ENCODE data around the gene EXOC6B. TPM values are rescaled to one million over a fixed set of nuclear protein-coding genes. Genes with fewer than 3 reads are reported as not detected.
A peak's percentile ranks its signal among the peaks of the same experiment; 100 is the strongest.

The EXOC6B gene
- polyA plus RNA-seq, 4 donors = 6.9 to 12.6 (median 8.5) TPM

DNA sequence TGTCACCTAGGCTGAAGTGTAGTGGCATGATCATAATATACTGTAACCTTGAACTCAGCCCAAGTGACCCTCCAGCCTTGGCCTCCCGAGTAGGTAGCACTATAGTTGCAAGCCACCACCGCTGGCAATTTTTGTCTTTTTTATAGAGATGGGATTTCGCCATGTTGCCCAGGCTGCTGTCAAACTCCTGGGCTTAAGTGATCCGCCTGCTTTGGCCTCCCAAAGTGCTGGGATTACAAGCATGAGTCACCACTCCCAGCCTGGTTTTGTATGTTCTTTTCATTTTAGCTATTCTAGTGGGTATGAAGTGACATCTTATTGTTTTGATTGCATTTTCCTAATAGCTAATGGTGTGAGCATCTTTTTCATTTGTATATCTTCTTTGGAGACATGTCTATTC, 11.3 kb upstream of the EXOC6B start:
- no peak overlapping the region for H3K4me3 ChIP-seq (ENCODE audit: low read depth in 1 of 3, low read length in 3 of 3)
- DNase-seq = no peak
- H3K27me3 ChIP-seq (ENCODE audit: control insufficient read depth in 3 of 3, insufficient read depth in 3 of 3, low read length in 3 of 3) = no peaks in the 10 kb centered on the region
- no peaks in the 10 kb centered on the region for H3K36me3 ChIP-seq (ENCODE audit: control insufficient read depth in 3 of 3, insufficient read depth in 2 of 3, low read depth in 1 of 3, low read length in 3 of 3)
- H3K27ac ChIP-seq (ENCODE audit: low read depth in 1 of 3, low read length in 2 of 3) = no peak overlapping the region
- no peaks in the 10 kb centered on the region for H3K9me3 ChIP-seq (ENCODE audit: control insufficient read depth in 2 of 2, insufficient read depth in 1 of 2, low read depth in 1 of 2, low read length in 1 of 2)
- no peaks in the 10 kb centered on the region for H3K4me1 ChIP-seq (ENCODE audit: control insufficient read depth in 3 of 3, insufficient read depth in 2 of 3, low read depth in 1 of 3, low read length in 2 of 3)
- WGBS, 3 donors = 69 to 89% (median 82%) methylated on average over 4 of the region's 4 CpGs
- FAIRE-seq = no peak

DNA sequence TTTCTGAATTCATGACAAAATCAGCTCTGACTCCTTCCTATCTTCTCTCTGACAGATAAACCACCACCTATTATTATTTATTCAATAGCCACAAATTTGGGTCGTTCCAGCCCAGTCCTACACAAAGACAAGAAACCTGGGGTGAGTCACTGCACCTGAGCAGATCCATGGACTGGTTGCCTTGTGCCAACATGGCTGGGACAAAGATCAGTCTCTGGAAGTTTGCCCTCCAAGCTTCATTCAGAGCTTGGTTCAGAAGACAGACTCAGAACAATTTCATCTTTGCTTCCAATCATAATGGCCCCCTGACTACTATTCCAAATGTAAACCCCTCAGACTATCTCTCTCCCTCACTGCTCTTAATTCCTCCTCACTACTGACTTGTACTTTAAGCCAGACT, 9.6 kb upstream of the EXOC6B start:
- H3K27me3 ChIP-seq (ENCODE audit: control insufficient read depth in 3 of 3, insufficient read depth in 3 of 3, low read length in 3 of 3) = no peaks in the 10 kb centered on the region
- DNase-seq = peak in 1 of 2 donors; percentile 74
- no peak overlapping the region for H3K4me3 ChIP-seq (ENCODE audit: low read depth in 1 of 3, low read length in 3 of 3)
- FAIRE-seq = no peak
- no peak overlapping the region for H3K27ac ChIP-seq (ENCODE audit: low read depth in 1 of 3, low read length in 2 of 3)
- no peaks in the 10 kb centered on the region for H3K4me1 ChIP-seq (ENCODE audit: control insufficient read depth in 3 of 3, insufficient read depth in 2 of 3, low read depth in 1 of 3, low read length in 2 of 3)
- H3K36me3 ChIP-seq (ENCODE audit: control insufficient read depth in 3 of 3, insufficient read depth in 2 of 3, low read depth in 1 of 3, low read length in 3 of 3) = no peaks in the 10 kb centered on the region
- no peaks in the 10 kb centered on the region for H3K9me3 ChIP-seq (ENCODE audit: control insufficient read depth in 2 of 2, insufficient read depth in 1 of 2, low read depth in 1 of 2, low read length in 1 of 2)
- 14 to 71% (median 55%) methylated on average over 1 of the region's 1 CpG for WGBS, 3 donors

GRCh38 chr2:72834596-72834995, 8.8 kb upstream of the EXOC6B start:
- Histone ChIP-seq H3K9me3 (ENCODE audit: control insufficient read depth in 2 of 2, insufficient read depth in 1 of 2, low read depth in 1 of 2, low read length in 1 of 2) (no peaks in the 10 kb centered on the region), H3K27ac (ENCODE audit: low read depth in 1 of 3, low read length in 2 of 3) (no peak overlapping the region), H3K4me1 (ENCODE audit: control insufficient read depth in 3 of 3, insufficient read depth in 2 of 3, low read depth in 1 of 3, low read length in 2 of 3) (no peaks in the 10 kb centered on the region), H3K27me3 (ENCODE audit: control insufficient read depth in 3 of 3, insufficient read depth in 3 of 3, low read length in 3 of 3) (no peaks in the 10 kb centered on the region), H3K4me3 (ENCODE audit: low read depth in 1 of 3, low read length in 3 of 3) (no peak overlapping the region), H3K36me3 (ENCODE audit: control insufficient read depth in 3 of 3, insufficient read depth in 2 of 3, low read depth in 1 of 3, low read length in 3 of 3) (no peaks in the 10 kb centered on the region)
- FAIRE-seq (no peak), DNase-seq (no peak)
- WGBS, 3 donors = 67 to 83% (median 68%) methylated on average over 1 of the region's 1 CpG

- H3K4me3 ChIP-seq (ENCODE audit: low read depth in 1 of 3, low read length in 3 of 3) = no peak overlapping the region
- no peaks in the 10 kb centered on the region for H3K9me3 ChIP-seq (ENCODE audit: control insufficient read depth in 2 of 2, insufficient read depth in 1 of 2, low read depth in 1 of 2, low read length in 1 of 2)
- DNase-seq (no peak), FAIRE-seq (no peak)
- H3K27ac ChIP-seq (ENCODE audit: low read depth in 1 of 3, low read length in 2 of 3) = no peak overlapping the region
- 71 to 84% (median 72%) methylated on average over 5 of the region's 5 CpGs for WGBS, 3 donors
- H3K36me3 ChIP-seq (ENCODE audit: control insufficient read depth in 3 of 3, insufficient read depth in 2 of 3, low read depth in 1 of 3, low read length in 3 of 3) = no peaks in the 10 kb centered on the region
- no peaks in the 10 kb centered on the region for H3K27me3 ChIP-seq (ENCODE audit: control insufficient read depth in 3 of 3, insufficient read depth in 3 of 3, low read length in 3 of 3)
- H3K4me1 ChIP-seq (ENCODE audit: control insufficient read depth in 3 of 3, insufficient read depth in 2 of 3, low read depth in 1 of 3, low read length in 2 of 3) = no peaks in the 10 kb centered on the region
These were observed 7.4 kb upstream of the EXOC6B start for GRCh38 chr2:72833084-72833714.

DNA sequence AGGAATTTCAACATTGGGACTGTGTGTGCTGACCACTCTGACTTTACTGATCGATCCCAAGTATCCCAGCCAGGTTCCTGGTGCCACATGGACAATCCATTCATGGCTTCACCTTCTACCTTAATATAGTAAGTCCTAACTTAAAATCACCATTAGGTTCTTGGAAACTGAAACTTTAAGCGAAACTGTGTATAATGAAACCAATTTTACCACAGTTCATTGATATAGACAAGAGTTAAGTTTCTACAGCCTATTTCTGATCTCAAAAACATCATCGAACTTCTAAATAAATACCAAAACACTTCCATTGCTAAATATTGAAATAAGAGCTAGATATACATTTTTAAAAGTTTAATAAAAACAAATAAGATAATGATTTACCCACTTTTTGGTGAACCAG, 4.4 kb upstream of the EXOC6B start:
- Histone ChIP-seq H3K36me3 (ENCODE audit: control insufficient read depth in 3 of 3, insufficient read depth in 2 of 3, low read depth in 1 of 3, low read length in 3 of 3) (no peaks in the 10 kb centered on the region), H3K27ac (ENCODE audit: low read depth in 1 of 3, low read length in 2 of 3) (no peak overlapping the region), H3K27me3 (ENCODE audit: control insufficient read depth in 3 of 3, insufficient read depth in 3 of 3, low read length in 3 of 3) (no peaks in the 10 kb centered on the region), H3K4me1 (ENCODE audit: control insufficient read depth in 3 of 3, insufficient read depth in 2 of 3, low read depth in 1 of 3, low read length in 2 of 3) (no peaks in the 10 kb centered on the region), H3K9me3 (ENCODE audit: control insufficient read depth in 2 of 2, insufficient read depth in 1 of 2, low read depth in 1 of 2, low read length in 1 of 2) (no peaks in the 10 kb centered on the region), H3K4me3 (ENCODE audit: low read depth in 1 of 3, low read length in 3 of 3) (no peak overlapping the region)
- WGBS, 3 donors = 73 to 84% (median 81%) methylated on average over 3 of the region's 3 CpGs
- FAIRE-seq (no peak), DNase-seq (no peak)

GRCh38 chr2:72828840-72829507, 3.1 kb upstream of the EXOC6B start:
- 52 to 75% (median 62%) methylated on average over 6 of the region's 6 CpGs for WGBS, 3 donors
- Histone ChIP-seq H3K9me3 (ENCODE audit: control insufficient read depth in 2 of 2, insufficient read depth in 1 of 2, low read depth in 1 of 2, low read length in 1 of 2) (no peaks in the 10 kb centered on the region), H3K36me3 (ENCODE audit: control insufficient read depth in 3 of 3, insufficient read depth in 2 of 3, low read depth in 1 of 3, low read length in 3 of 3) (no peaks in the 10 kb centered on the region), H3K27me3 (ENCODE audit: control insufficient read depth in 3 of 3, insufficient read depth in 3 of 3, low read length in 3 of 3) (no peaks in the 10 kb centered on the region), H3K4me1 (ENCODE audit: control insufficient read depth in 3 of 3, insufficient read depth in 2 of 3, low read depth in 1 of 3, low read length in 2 of 3) (peaks cover 0 to 3% (median 2%) of the 10 kb centered on the region in 3 donors), H3K4me3 (ENCODE audit: low read depth in 1 of 3, low read length in 3 of 3) (no peak overlapping the region), H3K27ac (ENCODE audit: low read depth in 1 of 3, low read length in 2 of 3) (no peak overlapping the region)
- FAIRE-seq (no peak), DNase-seq (peak; percentile 7 to 18)

DNA sequence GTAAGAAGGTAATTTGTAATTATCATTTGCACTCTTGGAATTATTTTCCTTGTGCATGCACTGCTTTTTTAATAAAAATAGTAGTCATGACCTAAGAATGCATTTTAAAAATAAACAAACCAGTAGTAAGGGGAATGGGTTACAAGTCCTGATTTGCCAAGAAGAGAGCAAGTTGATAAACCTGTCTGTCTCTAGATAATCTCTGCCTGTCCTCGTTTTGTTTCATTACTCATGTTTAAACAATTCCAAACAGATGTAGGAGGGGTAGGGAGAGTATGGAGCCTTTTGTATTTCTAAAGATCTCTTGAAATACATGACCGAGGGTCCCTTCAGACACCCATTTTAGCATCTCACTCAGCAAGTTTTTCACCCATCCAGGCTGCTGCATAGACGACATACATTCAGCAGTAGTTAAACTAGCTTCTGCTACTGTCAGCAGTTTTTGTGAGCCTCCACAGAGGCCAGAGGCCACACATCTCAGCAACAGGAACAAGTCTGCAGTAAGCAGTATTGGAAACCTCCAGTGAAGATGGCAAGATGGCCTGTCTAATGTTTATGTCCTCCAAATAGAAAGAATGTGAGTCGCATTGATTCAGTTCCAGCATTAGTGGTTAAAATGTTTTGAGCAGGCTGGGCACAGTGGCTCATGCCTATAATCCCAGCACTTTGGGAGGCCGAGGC, 2.3 kb upstream of the EXOC6B start:
- H3K27ac ChIP-seq (ENCODE audit: low read depth in 1 of 3, low read length in 2 of 3) = no peak overlapping the region
- H3K27me3 ChIP-seq (ENCODE audit: control insufficient read depth in 3 of 3, insufficient read depth in 3 of 3, low read length in 3 of 3) = no peaks in the 10 kb centered on the region
- no peaks in the 10 kb centered on the region for H3K36me3 ChIP-seq (ENCODE audit: control insufficient read depth in 3 of 3, insufficient read depth in 2 of 3, low read depth in 1 of 3, low read length in 3 of 3)
- peaks cover 2 to 3% (median 3%) of the 10 kb centered on the region in 3 donors for H3K4me1 ChIP-seq (ENCODE audit: control insufficient read depth in 3 of 3, insufficient read depth in 2 of 3, low read depth in 1 of 3, low read length in 2 of 3)
- DNase-seq (no peak), FAIRE-seq (no peak)
- no peak overlapping the region for H3K4me3 ChIP-seq (ENCODE audit: low read depth in 1 of 3, low read length in 3 of 3)
- WGBS, 3 donors = 53 to 63% (median 58%) methylated on average over 5 of the region's 5 CpGs
- H3K9me3 ChIP-seq (ENCODE audit: control insufficient read depth in 2 of 2, insufficient read depth in 1 of 2, low read depth in 1 of 2, low read length in 1 of 2) = no peaks in the 10 kb centered on the region

DNA sequence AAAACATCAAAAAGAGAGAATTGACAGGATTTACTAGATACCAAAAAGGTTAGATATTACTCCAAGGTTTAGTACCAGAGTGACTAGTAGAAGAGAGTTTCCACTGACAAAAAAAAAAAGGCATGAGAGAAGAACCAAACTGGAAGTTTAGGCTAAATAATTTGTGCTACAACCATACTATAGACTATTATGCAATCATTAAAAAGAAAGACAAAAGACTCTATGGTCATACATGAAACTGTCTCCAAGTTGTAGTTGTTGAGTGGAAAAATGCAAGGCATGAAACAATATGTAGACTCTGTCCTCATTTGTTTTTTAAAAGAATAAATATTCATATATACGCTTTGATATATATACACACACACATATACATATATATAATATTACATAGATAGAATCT, 1.7 kb upstream of the EXOC6B start:
- Histone ChIP-seq H3K27ac (ENCODE audit: low read depth in 1 of 3, low read length in 2 of 3) (no peak overlapping the region), H3K9me3 (ENCODE audit: control insufficient read depth in 2 of 2, insufficient read depth in 1 of 2, low read depth in 1 of 2, low read length in 1 of 2) (no peaks in the 10 kb centered on the region)

More for the DNA sequence above, 1.7 kb upstream of the EXOC6B start:
- WGBS, 3 donors = 83 to 91% (median 89%) methylated on average over 1 of the region's 1 CpG
- Histone ChIP-seq H3K4me3 (ENCODE audit: low read depth in 1 of 3, low read length in 3 of 3) (no peak overlapping the region), H3K27me3 (ENCODE audit: control insufficient read depth in 3 of 3, insufficient read depth in 3 of 3, low read length in 3 of 3) (no peaks in the 10 kb centered on the region), H3K4me1 (ENCODE audit: control insufficient read depth in 3 of 3, insufficient read depth in 2 of 3, low read depth in 1 of 3, low read length in 2 of 3) (peaks cover 2 to 3% (median 3%) of the 10 kb centered on the region in 3 donors), H3K36me3 (ENCODE audit: control insufficient read depth in 3 of 3, insufficient read depth in 2 of 3, low read depth in 1 of 3, low read length in 3 of 3) (no peaks in the 10 kb centered on the region)
- DNase-seq (no peak), FAIRE-seq (no peak)
